Measurements from ENCODE around the gene DDN.

- TF ChIP-seq CTCF (IDR thresholded peaks at IDR 0.05; ENCODE audit: insufficient read depth, low read length), result no peak
- TF ChIP-seq, protein P1, sequence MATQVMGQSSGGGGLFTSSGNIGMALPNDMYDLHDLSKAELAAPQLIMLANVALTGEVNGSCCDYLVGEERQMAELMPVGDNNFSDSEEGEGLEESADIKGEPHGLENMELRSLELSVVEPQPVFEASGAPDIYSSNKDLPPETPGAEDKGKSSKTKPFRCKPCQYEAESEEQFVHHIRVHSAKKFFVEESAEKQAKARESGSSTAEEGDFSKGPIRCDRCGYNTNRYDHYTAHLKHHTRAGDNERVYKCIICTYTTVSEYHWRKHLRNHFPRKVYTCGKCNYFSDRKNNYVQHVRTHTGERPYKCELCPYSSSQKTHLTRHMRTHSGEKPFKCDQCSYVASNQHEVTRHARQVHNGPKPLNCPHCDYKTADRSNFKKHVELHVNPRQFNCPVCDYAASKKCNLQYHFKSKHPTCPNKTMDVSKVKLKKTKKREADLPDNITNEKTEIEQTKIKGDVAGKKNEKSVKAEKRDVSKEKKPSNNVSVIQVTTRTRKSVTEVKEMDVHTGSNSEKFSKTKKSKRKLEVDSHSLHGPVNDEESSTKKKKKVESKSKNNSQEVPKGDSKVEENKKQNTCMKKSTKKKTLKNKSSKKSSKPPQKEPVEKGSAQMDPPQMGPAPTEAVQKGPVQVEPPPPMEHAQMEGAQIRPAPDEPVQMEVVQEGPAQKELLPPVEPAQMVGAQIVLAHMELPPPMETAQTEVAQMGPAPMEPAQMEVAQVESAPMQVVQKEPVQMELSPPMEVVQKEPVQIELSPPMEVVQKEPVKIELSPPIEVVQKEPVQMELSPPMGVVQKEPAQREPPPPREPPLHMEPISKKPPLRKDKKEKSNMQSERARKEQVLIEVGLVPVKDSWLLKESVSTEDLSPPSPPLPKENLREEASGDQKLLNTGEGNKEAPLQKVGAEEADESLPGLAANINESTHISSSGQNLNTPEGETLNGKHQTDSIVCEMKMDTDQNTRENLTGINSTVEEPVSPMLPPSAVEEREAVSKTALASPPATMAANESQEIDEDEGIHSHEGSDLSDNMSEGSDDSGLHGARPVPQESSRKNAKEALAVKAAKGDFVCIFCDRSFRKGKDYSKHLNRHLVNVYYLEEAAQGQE (IDR thresholded peaks at IDR 0.05; ENCODE audit: insufficient replicate concordance, low read depth), result no peak
- no peak for TF ChIP-seq GABPA (IDR thresholded peaks at IDR 0.05; ENCODE audit: low read depth)
- no peak for TF ChIP-seq SPI1 (IDR thresholded peaks at IDR 0.05; ENCODE audit: borderline replicate concordance, low read depth)
- no peak for TF ChIP-seq POLR2AphosphoS5 (IDR thresholded peaks at IDR 0.05; ENCODE audit: low read depth)
Observed at GRCh38 chr12:49039421-49040363, 40.5 kb upstream of the DDN start.
